Measurements from ENCODE around the gene UACA. TPM values are rescaled to one million over a fixed set of nuclear protein-coding genes. Genes with fewer than 3 reads are reported as not detected.

The UACA gene
- total and polyA plus RNA-seq, 7 experiments from 2014 or later: 0.14 to 2.1 (median 0.42) TPM; not detected in 1

Other genes with a start within 250 kb of the UACA start
- under 1 TPM in 1 of 5 experiments, not detected in 4; 0.50 TPM for gene LARP6, start 90.6 kb upstream of the UACA start, total RNA-seq
- gene LARP6, start 90.6 kb upstream of the UACA start, polyA plus RNA-seq: under 1 TPM; 0.09 to 0.10 TPM
- gene THAP10, start 128.9 kb upstream of the UACA start, total RNA-seq: under 1 TPM in 1 of 5 experiments, not detected in 4; 0.24 TPM
- not detected for gene THAP10, start 128.9 kb upstream of the UACA start, polyA plus RNA-seq
- not detected for gene LRRC49, start 129.3 kb upstream of the UACA start, total RNA-seq
- gene LRRC49, start 129.3 kb upstream of the UACA start, polyA plus RNA-seq: not detected